Tibial artery (tissue), 4 donors: Measurements from ENCODE around the gene TEKTIP1.
"Not testable (repeated sequence)": the region's sequence is repeated elsewhere in the genome, so short reads cannot be mapped to it uniquely, and the experiment has no call there.

Experiments
- DNase-seq, 2 donors: peaks; one replicate each; pipeline ENCODE4 v3.0.0-alpha.2; 2019
- H3K27ac ChIP-seq, 2 donors: fragments of 200-600 bp; sonication (generic) in 1 of 2; 1 replicate in 1 of 2; 2 replicates in 1 of 2; pipeline ENCODE4 v1.5.1; 2018 to 2019; ENCODE audit warnings: mild to moderate bottlenecking in 1 of 2
- H3K27me3 ChIP-seq, 2 donors: fragments of 200-600 bp; sonication (generic) in 1 of 2; one replicate each; pipeline versions ENCODE4 v1.5.1 to v1.6.0; 2016 to 2019
- H3K36me3 ChIP-seq, 3 donors: fragments of 200-600 bp; sonication (generic) in 2 of 3; one replicate each; pipeline ENCODE4 v1.5.1; 2016 to 2019; ENCODE audit warnings: mild to moderate bottlenecking in 2 of 3
- H3K4me1 ChIP-seq, 4 donors: fragments of 200-600 bp; sonication (generic) in 2 of 4; 1 replicate in 3 of 4; 2 replicates in 1 of 4; pipeline ENCODE4 v1.5.1; 2016 to 2019
- H3K4me3 ChIP-seq, 2 donors: fragments of 200-600 bp; sonication (generic) in 1 of 2; 1 replicate in 1 of 2; 2 replicates in 1 of 2; pipeline ENCODE4 v1.5.1; 2018 to 2019; ENCODE audit warnings: mild to moderate bottlenecking in 2 of 2
- H3K9me3 ChIP-seq, 3 donors: fragments of 200-600 bp; sonication (generic) in 1 of 3; one replicate each; pipeline ENCODE4 v1.5.1; 2016 to 2019
- CTCF ChIP-seq, 2 experiments: fragments of 200-600 bp in 1 of 2; fragments of 450-650 bp in 1 of 2; IDR thresholded peaks; one replicate each; pipeline ENCODE4 v1.5.1; 2017 to 2019; ENCODE audit warnings: antibody characterized with exemption in 2 of 2, mild to moderate bottlenecking in 1 of 2, moderate library complexity in 1 of 2
- intact Hi-C: fragments of 100-400 bp; cut with DNase I; formaldehyde crosslinking; loops from one replicate; pipeline ENCODE4 v1.15.0; 2023; ENCODE audit warnings: low total_unique reads

Gene TEKTIP1

DNA sequence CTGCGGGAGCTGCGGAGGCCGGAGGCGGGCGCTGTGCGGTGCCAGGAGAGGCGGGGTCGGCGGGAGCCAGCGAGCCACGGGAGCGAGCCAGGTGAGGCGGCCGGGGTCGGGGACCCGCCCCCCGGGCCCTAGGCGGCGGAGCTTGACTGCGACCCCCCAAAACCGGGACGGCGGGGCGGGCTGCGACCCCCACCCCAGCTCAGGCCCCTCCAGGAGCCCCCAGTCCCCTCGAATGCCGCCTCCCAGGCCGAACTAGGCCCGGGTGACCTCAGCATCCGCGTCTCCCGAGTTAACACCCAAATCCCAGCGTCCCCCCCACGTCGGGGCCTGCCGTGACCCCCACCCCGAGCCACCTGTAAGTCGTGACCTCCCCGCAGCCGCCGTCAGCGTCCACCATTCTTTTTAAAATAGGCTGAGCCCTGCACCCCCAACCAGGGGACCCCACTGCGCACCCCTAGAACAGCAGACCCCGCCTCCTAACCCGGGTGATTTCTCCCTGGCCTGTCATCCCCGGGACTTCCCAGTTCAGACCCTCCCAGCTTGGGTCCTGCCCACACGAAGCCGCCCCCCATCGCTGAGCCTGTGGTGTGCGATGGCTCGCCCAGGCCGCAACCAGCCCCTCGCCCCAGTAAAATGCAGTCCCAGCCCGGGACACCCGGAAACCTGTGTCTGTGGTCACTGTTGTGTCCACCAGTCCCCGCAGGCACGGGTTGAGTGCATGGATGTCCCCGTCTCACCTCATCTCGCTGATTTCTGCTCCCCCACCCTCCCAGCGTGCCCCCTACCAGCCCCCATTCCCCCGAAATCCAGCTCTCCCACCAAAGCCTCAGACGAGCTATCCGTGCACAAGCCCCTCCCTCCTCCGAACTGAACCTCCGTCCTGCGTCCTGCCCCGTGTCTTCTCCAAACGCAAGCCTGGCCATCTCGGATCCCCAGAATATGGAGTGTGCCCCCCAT is 32.3 kb upstream of the TEKTIP1 start:
- intact Hi-C loops: no loop called here
- H3K4me3 ChIP-seq: peak overlapping the region; percentile 96 to 100
- no peaks in the 10 kb centered on the region for H3K9me3 ChIP-seq
- no peak for TF ChIP-seq CTCF (IDR thresholded peaks at IDR 0.05)
- H3K4me1 ChIP-seq: peaks cover 0 to 36% (median 28%) of the 10 kb centered on the region in 4 donors
- peak overlapping the region; percentile 83 to 95 for H3K27ac ChIP-seq
- peaks cover 0 to 27% (median 7%) of the 10 kb centered on the region in 3 donors for H3K36me3 ChIP-seq
- no peaks in the 10 kb centered on the region for H3K27me3 ChIP-seq
- peak; percentile 41 to 77 for DNase-seq

DNA sequence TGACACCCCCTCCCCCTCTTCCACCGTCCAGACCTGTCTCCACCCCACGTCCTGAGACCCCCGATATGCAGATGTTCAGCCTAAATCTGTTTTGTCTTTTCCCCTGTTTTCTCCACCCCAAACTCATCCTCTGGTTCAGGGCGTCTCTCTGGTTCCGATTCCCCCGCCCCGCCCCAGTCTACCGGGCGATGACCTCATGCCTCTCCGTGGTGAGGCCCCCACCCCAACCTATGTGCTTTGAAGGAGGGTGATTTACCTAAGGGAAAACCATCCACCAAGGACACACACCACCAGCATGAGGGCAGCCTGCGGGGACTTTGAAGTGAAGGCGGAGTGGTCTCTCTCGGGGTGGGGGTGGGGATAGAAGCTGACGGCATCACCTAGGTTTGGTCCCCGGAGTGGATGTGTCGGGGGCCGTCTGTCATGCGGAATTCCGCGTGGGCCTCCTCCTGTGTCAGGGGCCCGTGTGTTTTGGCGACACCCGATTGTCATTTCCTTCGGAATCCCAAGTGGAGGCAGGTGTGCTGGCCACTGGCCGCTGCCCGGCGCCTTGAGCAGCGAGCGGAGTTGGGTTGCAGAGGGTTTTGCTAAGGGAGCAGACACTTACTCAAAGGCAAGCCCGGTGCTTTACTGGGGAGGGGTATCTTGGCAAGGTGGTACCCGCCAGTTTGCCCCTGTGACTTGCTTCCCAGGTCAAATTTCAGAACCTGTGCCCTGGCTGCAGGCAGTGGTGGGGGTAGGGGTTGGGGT is 31.4 kb upstream of the TEKTIP1 start:
- peak overlapping the region; percentile 83 to 95 for H3K27ac ChIP-seq
- H3K27me3 ChIP-seq: no peaks in the 10 kb centered on the region
- no peak for DNase-seq
- intact Hi-C loops: no loop called here
- peaks cover 0 to 28% (median 7%) of the 10 kb centered on the region in 3 donors for H3K36me3 ChIP-seq
- H3K4me3 ChIP-seq: peak overlapping the region; percentile 96 to 100
- TF ChIP-seq CTCF (IDR thresholded peaks at IDR 0.05): no peak
- H3K9me3 ChIP-seq: no peaks in the 10 kb centered on the region
- peaks cover 0 to 41% (median 31%) of the 10 kb centered on the region in 4 donors for H3K4me1 ChIP-seq

DNA sequence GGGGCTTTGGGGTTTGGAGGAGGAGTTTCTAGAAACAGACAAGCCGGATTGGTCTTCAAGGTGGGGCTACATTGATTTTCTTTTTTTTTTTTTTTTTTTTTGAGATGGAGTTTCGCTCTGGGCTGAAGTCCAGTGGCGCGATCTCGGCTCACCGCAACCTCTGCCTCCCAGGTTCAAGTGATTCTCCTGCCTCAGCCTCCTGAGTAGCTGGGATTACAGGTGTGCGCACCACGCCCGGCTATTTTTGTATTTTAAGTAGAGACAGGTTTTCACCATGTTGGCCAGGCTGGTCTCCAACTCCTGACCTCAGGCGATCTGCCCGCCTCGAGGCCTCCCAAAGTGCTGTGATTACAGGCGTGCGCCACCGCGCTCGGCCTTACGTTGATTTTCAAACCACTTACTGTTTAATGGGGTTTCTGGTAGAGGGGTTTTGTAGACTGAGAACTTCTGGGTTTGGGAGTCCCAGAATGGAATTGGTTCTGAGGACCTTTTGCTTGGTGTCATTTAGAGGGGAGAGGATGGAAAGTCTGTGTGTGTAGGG is 30.8 kb upstream of the TEKTIP1 start:
- H3K27me3 ChIP-seq, intact Hi-C loops, H3K9me3 ChIP-seq, DNase-seq: not testable (repeated sequence)
- Histone ChIP-seq H3K36me3 (peaks cover 0 to 28% (median 7%) of the 10 kb centered on the region in 3 donors), H3K27ac (peak overlapping the region in 1 of 2 donors; percentile 83), H3K4me1 (peaks cover 0 to 47% (median 35%) of the 10 kb centered on the region in 4 donors), H3K4me3 (peak overlapping the region; percentile 96 to 100)

GRCh38 chr19:3508771-3509535 is 30.0 kb upstream of the TEKTIP1 start:
- DNase-seq: no peak
- intact Hi-C loops: no loop called here
- no peak for TF ChIP-seq CTCF (IDR thresholded peaks at IDR 0.05)
- Histone ChIP-seq H3K27ac (no peak overlapping the region), H3K4me3 (no peak overlapping the region), H3K36me3 (peaks cover 0 to 28% (median 7%) of the 10 kb centered on the region in 3 donors), H3K27me3 (no peaks in the 10 kb centered on the region), H3K9me3 (no peaks in the 10 kb centered on the region), H3K4me1 (peaks cover 0 to 52% (median 36%) of the 10 kb centered on the region in 4 donors)

DNA sequence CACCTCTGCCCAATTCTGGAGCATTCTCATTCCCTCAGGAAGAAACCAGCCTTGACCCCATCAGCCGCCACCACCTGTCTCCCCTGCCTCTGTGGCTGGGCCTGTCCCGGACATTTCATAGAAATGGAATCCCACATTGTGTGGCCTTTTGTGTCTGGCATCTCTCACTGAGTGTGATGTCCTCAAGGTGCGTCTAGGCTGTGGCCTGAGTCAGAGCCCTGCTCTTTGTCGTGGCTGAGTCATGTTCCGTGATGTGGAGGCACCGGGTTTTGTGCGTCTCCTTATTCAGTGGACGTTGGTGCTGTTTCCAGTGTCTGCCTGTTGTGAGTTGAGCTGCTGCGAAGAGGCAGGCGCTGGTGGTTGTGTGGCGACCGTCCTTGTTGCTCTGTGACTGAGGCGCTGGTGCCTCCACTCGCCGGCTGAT is 29.4 kb upstream of the TEKTIP1 start:
- no peak overlapping the region for H3K27ac ChIP-seq
- DNase-seq: no peak
- no peak for TF ChIP-seq CTCF (IDR thresholded peaks at IDR 0.05)
- H3K27me3 ChIP-seq: no peaks in the 10 kb centered on the region
- H3K9me3 ChIP-seq: no peaks in the 10 kb centered on the region
- H3K36me3 ChIP-seq: peaks cover 0 to 28% (median 7%) of the 10 kb centered on the region in 3 donors
- intact Hi-C loops: no loop called here
- H3K4me3 ChIP-seq: no peak overlapping the region
- H3K4me1 ChIP-seq: peaks cover 0 to 52% (median 36%) of the 10 kb centered on the region in 4 donors
